ENCODE data around the gene GNMT. TPM values are rescaled to one million over a fixed set of nuclear protein-coding genes. Genes with fewer than 3 reads are reported as not detected.

GNMT gene
- total RNA-seq, 1 donor from 2014 or later: 0.62 TPM

- peaks cover 30% of the 10 kb centered on the region for H3K36me3 Mint-ChIP-seq (ENCODE audit: low read depth)
- intact Hi-C loops (cut with micrococcal nuclease): no loop called here
- H3K27ac Mint-ChIP-seq: peak overlapping the region; percentile 12
- no peak overlapping the region for H3K4me3 Mint-ChIP-seq (ENCODE audit: low read depth)
- no peak for DNase-seq (ENCODE audit: low spot score)
- peaks cover 10% of the 10 kb centered on the region for H3K4me1 Mint-ChIP-seq (ENCODE audit: low read depth)
- H3K27me3 Mint-ChIP-seq (ENCODE audit: low read depth): no peaks in the 10 kb centered on the region
- no peaks in the 10 kb centered on the region for H3K9me3 Mint-ChIP-seq
Measured at GRCh38 chr6:42970871-42971612, 10.5 kb downstream of the GNMT start.

GRCh38 chr6:42971746-42972327 lies 11.3 kb downstream of the GNMT start:
- intact Hi-C loops (cut with micrococcal nuclease): no loop called here
- Mint-ChIP-seq H3K9me3 (no peaks in the 10 kb centered on the region), H3K27me3 (ENCODE audit: low read depth) (no peaks in the 10 kb centered on the region), H3K36me3 (ENCODE audit: low read depth) (peaks cover 37% of the 10 kb centered on the region), H3K27ac (peak overlapping the region; percentile 70), H3K4me1 (ENCODE audit: low read depth) (peaks cover 13% of the 10 kb centered on the region), H3K4me3 (ENCODE audit: low read depth) (no peak overlapping the region)
- no peak for DNase-seq (ENCODE audit: low spot score)

GRCh38 chr6:42973926-42974325 lies 13.4 kb downstream of the GNMT start:
- no peaks in the 10 kb centered on the region for H3K9me3 Mint-ChIP-seq
- H3K4me3 Mint-ChIP-seq (ENCODE audit: low read depth): no peak overlapping the region
- no peak for DNase-seq (ENCODE audit: low spot score)
- H3K4me1 Mint-ChIP-seq (ENCODE audit: low read depth): peaks cover 19% of the 10 kb centered on the region
- H3K36me3 Mint-ChIP-seq (ENCODE audit: low read depth): peaks cover 43% of the 10 kb centered on the region
- H3K27ac Mint-ChIP-seq: peak overlapping the region; percentile 62
- H3K27me3 Mint-ChIP-seq (ENCODE audit: low read depth): no peaks in the 10 kb centered on the region
- intact Hi-C loops (cut with micrococcal nuclease): no loop called here

- Mint-ChIP-seq H3K27me3 (ENCODE audit: low read depth) (no peaks in the 10 kb centered on the region), H3K36me3 (ENCODE audit: low read depth) (peaks cover 42% of the 10 kb centered on the region), H3K4me1 (ENCODE audit: low read depth) (peaks cover 29% of the 10 kb centered on the region), H3K4me3 (ENCODE audit: low read depth) (no peak overlapping the region), H3K9me3 (no peaks in the 10 kb centered on the region), H3K27ac (peak overlapping the region; percentile 17)
- no peak for DNase-seq (ENCODE audit: low spot score)
- intact Hi-C loops (cut with micrococcal nuclease): no loop called here
Measured at GRCh38 chr6:42974919-42975505, 14.5 kb downstream of the GNMT start.

- DNase-seq (ENCODE audit: low spot score): no peak
- Mint-ChIP-seq H3K27ac (peak overlapping the region; percentile 79), H3K36me3 (ENCODE audit: low read depth) (peaks cover 31% of the 10 kb centered on the region), H3K27me3 (ENCODE audit: low read depth) (no peaks in the 10 kb centered on the region), H3K4me3 (ENCODE audit: low read depth) (peak overlapping the region; percentile 80), H3K9me3 (no peaks in the 10 kb centered on the region), H3K4me1 (ENCODE audit: low read depth) (peaks cover 27% of the 10 kb centered on the region)
- intact Hi-C loops (cut with micrococcal nuclease): no loop called here
Measured at GRCh38 chr6:42978487-42978838, 17.9 kb downstream of the GNMT start.

- Mint-ChIP-seq H3K36me3 (ENCODE audit: low read depth) (peaks cover 26% of the 10 kb centered on the region), H3K4me3 (ENCODE audit: low read depth) (peak within 1 kb of the TSS; percentile 91), H3K9me3 (no peaks in the 10 kb centered on the region), H3K27ac (peak within 1 kb of the TSS; percentile 99), H3K27me3 (ENCODE audit: low read depth) (no peaks in the 10 kb centered on the region), H3K4me1 (ENCODE audit: low read depth) (peaks cover 31% of the 10 kb centered on the region)
- peak; percentile 96 for DNase-seq (ENCODE audit: low spot score)
- intact Hi-C loops (cut with micrococcal nuclease): loop anchor here (1.0 kb wide), 3 partner anchors 34 to 80 kb away; partner anchors contain the start of genes CNPY3, KLC4, MEA1 and MRPL2
Measured at GRCh38 chr6:42978839-42979522, 18.4 kb downstream of the GNMT start, which contains the start of gene PEX6. TSS of gene PEX6 (minus strand) at chr6:42979181. CDS start at chr6:42979150, 31 bp downstream.

- Mint-ChIP-seq H3K4me1 (ENCODE audit: low read depth) (peaks cover 31% of the 10 kb centered on the region), H3K27ac (peak overlapping the region; percentile 99), H3K4me3 (ENCODE audit: low read depth) (peak overlapping the region; percentile 91), H3K27me3 (ENCODE audit: low read depth) (no peaks in the 10 kb centered on the region), H3K36me3 (ENCODE audit: low read depth) (peaks cover 25% of the 10 kb centered on the region), H3K9me3 (no peaks in the 10 kb centered on the region)
- intact Hi-C loops (cut with micrococcal nuclease): loop anchor here (1.0 kb wide), 3 partner anchors 34 to 80 kb away; partner anchors contain the start of genes CNPY3, KLC4, MEA1 and MRPL2
- DNase-seq (ENCODE audit: low spot score): no peak
Measured at GRCh38 chr6:42979523-42980177, 19.1 kb downstream of the GNMT start.

- H3K27me3 Mint-ChIP-seq (ENCODE audit: low read depth): no peaks in the 10 kb centered on the region
- intact Hi-C loops (cut with micrococcal nuclease): no loop called here
- H3K27ac Mint-ChIP-seq: peak overlapping the region; percentile 35
- peaks cover 22% of the 10 kb centered on the region for H3K36me3 Mint-ChIP-seq (ENCODE audit: low read depth)
- no peak for DNase-seq (ENCODE audit: low spot score)
- H3K4me1 Mint-ChIP-seq (ENCODE audit: low read depth): peaks cover 40% of the 10 kb centered on the region
- no peaks in the 10 kb centered on the region for H3K9me3 Mint-ChIP-seq
- no peak overlapping the region for H3K4me3 Mint-ChIP-seq (ENCODE audit: low read depth)
Measured at GRCh38 chr6:42981836-42982235, 21.3 kb downstream of the GNMT start.

GRCh38 chr6:42984001-42984923 lies 23.7 kb downstream of the GNMT start, which contains the start of gene PPP2R5D:
TSS of gene PPP2R5D (plus strand) at chr6:42984570. CDS start at chr6:42984678, 108 bp downstream.
- peak; percentile 98 for DNase-seq (ENCODE audit: low spot score)
- Mint-ChIP-seq H3K4me3 (ENCODE audit: low read depth) (peak within 1 kb of the TSS; percentile 95), H3K9me3 (no peaks in the 10 kb centered on the region), H3K4me1 (ENCODE audit: low read depth) (peaks cover 46% of the 10 kb centered on the region), H3K36me3 (ENCODE audit: low read depth) (peaks cover 22% of the 10 kb centered on the region), H3K27ac (peak within 1 kb of the TSS; percentile 87), H3K27me3 (ENCODE audit: low read depth) (no peaks in the 10 kb centered on the region)
- intact Hi-C loops (cut with micrococcal nuclease): loop anchor here (2.0 kb wide), 1 partner anchor 187 kb away; the partner anchor contains the start of gene SRF

GRCh38 chr6:42984924-42985475 lies 24.4 kb downstream of the GNMT start:
- H3K4me1 Mint-ChIP-seq (ENCODE audit: low read depth): peaks cover 38% of the 10 kb centered on the region
- intact Hi-C loops (cut with micrococcal nuclease): loop anchor here (2.0 kb wide), 1 partner anchor 186 kb away; the partner anchor contains the start of gene SRF
- H3K27ac Mint-ChIP-seq: peak overlapping the region; percentile 87
- no peaks in the 10 kb centered on the region for H3K27me3 Mint-ChIP-seq (ENCODE audit: low read depth)
- H3K9me3 Mint-ChIP-seq: no peaks in the 10 kb centered on the region
- H3K4me3 Mint-ChIP-seq (ENCODE audit: low read depth): peak overlapping the region; percentile 95
- no peak for DNase-seq (ENCODE audit: low spot score)
- peaks cover 30% of the 10 kb centered on the region for H3K36me3 Mint-ChIP-seq (ENCODE audit: low read depth)

All from activated T-helper 2 cell treated with anti-CD3 and anti-CD28 coated beads, Interferon-gamma antibody, Interleukin-2, Interleukin-4, amounts not matched to agents 10 μg/mL and 5 μg/mL and 100 μg/mL, durations not matched to agents 14 hours and 24 hours and 36 hours (primary cell).